ENCODE results near the gene CBX7.

GRCh38 chr22:39166547-39166946, 14.1 kb upstream of the CBX7 start:
- no peak for TF ChIP-seq CTCF (IDR thresholded peaks at IDR 0.05)
- no peak for TF ChIP-seq EZH2phosphoT487 (IDR thresholded peaks at IDR 0.05)
- TF ChIP-seq EZH2 (IDR thresholded peaks at IDR 0.05) = no peak

Data from neural progenitor cell (in vitro differentiated cells).